ENCODE data around the gene TNFAIP3. TPM values are rescaled to one million over a fixed set of nuclear protein-coding genes. Genes with fewer than 3 reads are reported as not detected.

The TNFAIP3 gene
- total and polyA plus RNA-seq, 2 of the 8 experiments (the other 6 are each of a cell fraction or from before 2014, with no cell fraction given) = 1.6 to 2.0 TPM

- Histone ChIP-seq H3K4ac (replicated peaks; ENCODE audit: insufficient read length, low read depth, low read length) (no peak overlapping the region), H3K23me2 (ENCODE audit: low read depth, low read length) (peaks cover 12% of the 10 kb centered on the region), H2BK5ac (ENCODE audit: low read depth, low read length) (no peak overlapping the region), H3K23ac (ENCODE audit: insufficient read length) (no peak overlapping the region), H3K4me3 (ENCODE audit: extremely low read depth in 1 of 4, insufficient read depth in 2 of 4, low read depth in 3 of 4, low read length in 4 of 4) (no peak overlapping the region), H4K8ac (ENCODE audit: extremely low read depth, insufficient read depth, low read length) (no peak overlapping the region), H2BK15ac (ENCODE audit: low read length) (0 out of 2 replicates have a peak overlapping the region, but pooled peaks have one; percentile 8), H3K27ac (ENCODE audit: low read depth, low read length) (no peak overlapping the region), H2BK20ac (ENCODE audit: low read length) (no peak overlapping the region), H2AK5ac (ENCODE audit: low read depth, low read length) (no peak overlapping the region), H3K36me3 (ENCODE audit: control insufficient read depth in 2 of 4, insufficient read depth in 4 of 4, low read length in 3 of 4) (no peaks in the 10 kb centered on the region), H3K4me1 (replicated peaks in 1 of 4; ENCODE audit: control insufficient read depth in 3 of 4, insufficient read depth in 4 of 4, low read length in 3 of 4) (peaks cover 5 to 19% (median 11%) of the 10 kb centered on the region in 4 experiments), H3K18ac (ENCODE audit: extremely low read depth, low read length) (no peak overlapping the region), H3K4me2 (ENCODE audit: insufficient read depth in 1 of 2, low read depth in 2 of 2, low read length in 2 of 2) (peak overlapping the region; percentile 30 to 87; a peak in 3 of 4 replicates), H2BK120ac (replicated peaks; ENCODE audit: low read depth, low read length) (peak overlapping the region; percentile 28), H2AFZ (ENCODE audit: low read length) (no peak overlapping the region), H4K5ac (ENCODE audit: insufficient read length, low read depth, low read length) (no peak overlapping the region), H2BK12ac (ENCODE audit: low read depth, low read length) (no peak overlapping the region), H3K27me3 (replicated peaks in 1 of 4; ENCODE audit: control insufficient read depth in 3 of 4, extremely low read depth in 1 of 4, insufficient read depth in 3 of 4, low read length in 3 of 4) (peaks cover 0 to 16% (median 8%) of the 10 kb centered on the region in 4 experiments; a peak in 5 of 7 replicates), H4K91ac (replicated peaks; ENCODE audit: insufficient read length, low read length) (peak overlapping the region; percentile 91), H3K9ac (replicated peaks in 1 of 4; ENCODE audit: extremely low read depth in 1 of 4, low read depth in 3 of 4, low read length in 3 of 4) (no peak overlapping the region), H4K20me1 (replicated peaks in 1 of 2; ENCODE audit: control insufficient read depth in 1 of 2, insufficient read depth in 2 of 2, low read length in 2 of 2) (no peaks in the 10 kb centered on the region), H3K9me3 (ENCODE audit: insufficient read depth in 2 of 2, low read depth in 1 of 2, low read length in 1 of 2) (no peaks in the 10 kb centered on the region), H3K79me2 (ENCODE audit: control insufficient read depth in 1 of 2, insufficient read depth in 2 of 2, low read length in 2 of 2) (no peaks in the 10 kb centered on the region), H3K56ac (replicated peaks; ENCODE audit: insufficient read length, low read depth, low read length) (no peak overlapping the region), H3K79me1 (ENCODE audit: low read depth, low read length) (no peaks in the 10 kb centered on the region), H3K14ac (ENCODE audit: insufficient read length) (no peak overlapping the region)
- ChIA-PET POLR2A (ENCODE audit: partially characterized antibody) (no interaction called here), CTCF (ENCODE audit: partially characterized antibody) (interaction anchor here (0.9 to 1.5 kb wide), 8 partner anchors 13 to 160 kb away, joined by 3 to 7 read pairs (median 4); no protein-coding TSS in a partner anchor)
- FAIRE-seq (no peak), DNase-seq (ENCODE audit: low read depth in 1 of 2, low spot score in 2 of 2) (no peak)
- 79% methylated on average over 3 of the region's 4 CpGs; no CpG with 5 or more reads in 1 of the 2 experiments for WGBS, 2 experiments (ENCODE audit: extremely low coverage in 1 of 2, insufficient coverage in 1 of 2, insufficient read length in 1 of 2, insufficient replicate concordance in 2 of 2, low coverage in 1 of 2, low lambda C conversion rate in 2 of 2, missing lambda C conversion rate in 1 of 2)
- no peak for TF ChIP-seq SIX5 (IDR thresholded peaks at IDR 0.05; ENCODE audit: low read depth, low read length)
- peak; percentile 82 for TF ChIP-seq TEAD4 (IDR thresholded peaks at IDR 0.05; ENCODE audit: low read depth, low read length)
- peak in 1 of 3 experiments; percentile 9; a peak in 1 of 4 replicates for TF ChIP-seq CTCF (IDR thresholded peaks at IDR 0.05; ENCODE audit: control extremely low read depth in 1 of 3, insufficient read depth in 1 of 3, low read depth in 1 of 3, low read length in 3 of 3)
Measured at GRCh38 chr6:137864812-137865508, 2.1 kb upstream of the TNFAIP3 start.
